Stimulated activated CD8-positive, alpha-beta memory T cell treated with anti-CD3 and anti-CD28 coated beads, Interleukin-15, amount 100 ng/mL, for 1 hour (primary cell): Measurements from ENCODE around the gene STOML1.
"Not testable (repeated sequence)": the region's sequence is repeated elsewhere in the genome, so short reads cannot be mapped to it uniquely, and the experiment has no call there.

Experiments
- DNase-seq: peaks from one replicate; pipeline ENCODE4 v3.0.0-alpha.2; 2020; ENCODE audit warnings: low read depth

STOML1 gene

DNA sequence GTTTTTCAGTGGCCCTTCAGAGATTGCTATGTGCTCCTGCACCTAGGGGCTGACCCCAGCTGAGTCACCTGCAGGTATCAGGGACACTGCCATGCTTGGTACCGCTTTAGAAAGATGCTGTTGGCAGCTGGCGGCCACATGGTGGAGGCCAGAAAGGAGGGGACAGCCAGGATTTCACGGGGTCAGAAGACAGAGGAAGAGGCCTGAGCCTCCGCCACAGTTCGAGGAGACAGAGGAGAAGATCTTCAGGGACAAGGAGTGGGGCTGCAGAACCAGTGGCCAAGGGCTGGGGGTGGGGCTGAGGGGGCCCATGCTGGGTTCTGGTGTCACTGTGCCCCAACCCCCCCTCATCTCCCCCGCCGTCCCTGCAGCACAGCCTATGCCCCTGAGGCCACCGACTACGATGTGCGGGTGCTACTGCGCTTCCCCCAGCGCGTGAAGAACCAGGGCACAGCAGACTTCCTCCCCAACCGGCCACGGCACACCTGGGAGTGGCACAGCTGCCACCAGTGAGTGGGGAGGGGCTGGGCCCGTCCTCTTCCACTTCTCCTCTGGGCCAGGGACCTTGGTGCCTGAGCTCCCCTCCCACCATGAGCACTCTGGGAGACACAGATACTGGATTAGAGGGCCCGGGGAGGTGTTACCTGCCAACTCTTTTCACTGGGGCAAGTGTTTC, 45.9 kb downstream of the STOML1 start:
- no peak for DNase-seq

GRCh38 chr15:73945130-73945508, 47.0 kb downstream of the STOML1 start:
- DNase-seq, result no peak

- no peak for DNase-seq
Observed at GRCh38 chr15:73944161-73945129, 47.6 kb downstream of the STOML1 start.

GRCh38 chr15:73942751-73943270, 49.3 kb downstream of the STOML1 start:
- DNase-seq, result no peak

DNA sequence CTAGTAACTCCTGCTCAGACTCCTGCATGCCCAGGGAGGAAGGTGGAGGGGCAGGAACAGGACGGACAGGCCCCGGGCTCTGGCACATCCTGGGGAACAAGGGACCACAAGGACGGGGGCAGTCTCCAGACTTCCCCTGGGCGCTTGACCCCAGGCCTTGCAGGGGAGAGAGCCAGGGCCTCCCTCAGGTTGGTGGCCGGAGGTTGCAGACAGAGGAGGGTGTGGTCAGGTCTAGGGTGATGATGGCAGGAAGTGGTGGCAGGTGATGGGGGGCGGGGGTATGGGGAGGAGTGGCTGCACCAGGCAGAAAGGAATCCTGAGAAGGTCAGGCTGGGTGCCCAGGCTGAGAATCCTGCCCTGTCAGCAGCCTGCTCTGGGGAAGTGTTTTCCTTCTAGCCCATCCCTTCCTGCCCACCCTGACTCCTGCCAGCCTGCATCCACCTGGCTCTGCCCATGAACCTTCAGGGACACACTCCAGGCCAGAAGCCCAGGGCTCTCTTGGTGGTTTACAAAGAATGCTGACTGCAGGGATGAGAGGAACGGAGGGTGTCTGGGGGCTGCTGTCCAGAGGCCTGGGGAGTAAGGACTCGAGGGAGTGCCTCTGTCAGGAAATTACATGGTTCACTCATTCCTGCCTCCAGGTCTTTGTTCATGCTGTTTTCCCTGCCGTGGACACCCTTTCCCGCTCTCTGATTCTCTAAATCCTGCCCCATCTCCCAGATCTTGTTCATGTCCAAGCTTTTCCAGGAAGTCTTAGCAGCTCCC, 50.0 kb downstream of the STOML1 start:
- DNase-seq, result no peak

GRCh38 chr15:73941449-73941848, 50.6 kb downstream of the STOML1 start:
- no peak for DNase-seq

- no peak for DNase-seq
Observed at GRCh38 chr15:73941044-73941443, 51.1 kb downstream of the STOML1 start.

GRCh38 chr15:73940061-73940981, 51.8 kb downstream of the STOML1 start:
- DNase-seq, result no peak

DNA sequence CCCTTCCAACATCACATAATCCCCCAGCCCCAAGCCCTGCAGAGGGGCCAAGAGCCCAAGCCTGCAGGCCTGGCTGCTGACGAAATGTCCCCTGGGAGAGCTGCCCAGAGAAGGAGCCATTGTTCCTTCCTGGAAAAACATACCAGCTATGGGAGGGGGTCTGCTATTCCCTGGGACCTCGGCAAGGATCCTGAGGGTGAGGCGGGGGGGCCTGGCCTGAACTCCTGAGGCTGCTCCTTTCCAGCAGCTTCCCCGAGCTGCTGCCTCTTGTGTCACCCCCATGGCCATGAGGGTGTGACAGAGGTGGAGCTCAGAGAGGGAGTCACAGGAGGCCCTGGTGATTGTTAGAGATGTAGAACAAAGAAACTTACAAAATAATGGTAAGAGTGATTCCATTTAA, 53.0 kb downstream of the STOML1 start:
- no peak for DNase-seq

DNA sequence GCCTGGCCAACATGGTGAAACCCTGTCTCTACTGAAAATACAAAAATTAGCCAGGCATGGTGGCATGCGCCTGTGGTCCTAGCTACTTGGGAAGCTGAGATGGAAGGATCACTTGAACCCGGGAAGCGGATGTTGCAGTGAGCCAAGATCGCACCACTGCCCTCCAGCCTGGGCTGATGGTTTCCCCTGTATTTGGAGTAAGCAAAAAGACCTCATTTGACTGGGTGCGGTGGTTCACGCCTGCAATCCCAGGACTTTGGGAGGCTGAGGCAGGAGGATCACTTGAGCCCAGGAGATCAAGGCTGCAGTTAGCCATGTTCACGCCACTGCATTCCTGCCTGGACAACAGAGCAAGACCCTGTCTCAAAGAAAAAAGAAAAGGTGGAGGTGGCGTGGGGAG, 53.6 kb downstream of the STOML1 start:
- not testable (repeated sequence) for DNase-seq

DNA sequence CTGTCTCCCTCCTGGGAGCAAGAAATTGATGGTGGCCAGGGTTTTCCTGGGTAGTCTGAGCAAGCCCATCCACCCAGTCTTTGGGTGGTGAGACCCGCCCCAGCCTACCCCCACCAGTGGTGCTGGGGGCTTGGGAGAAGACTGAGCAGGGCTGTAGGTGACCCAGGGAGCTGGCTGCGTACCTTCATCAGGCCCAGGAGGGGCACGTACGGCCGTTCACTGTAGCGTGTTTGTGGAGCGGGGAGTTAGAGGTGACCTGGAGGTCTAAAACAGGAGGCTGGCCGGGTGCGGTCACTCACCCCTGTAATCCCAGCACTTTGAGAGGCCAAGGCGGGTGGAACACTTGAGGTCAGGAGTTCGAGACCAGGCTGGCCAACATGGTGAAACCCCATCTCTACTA, 54.4 kb downstream of the STOML1 start:
- DNase-seq, result no peak

DNA sequence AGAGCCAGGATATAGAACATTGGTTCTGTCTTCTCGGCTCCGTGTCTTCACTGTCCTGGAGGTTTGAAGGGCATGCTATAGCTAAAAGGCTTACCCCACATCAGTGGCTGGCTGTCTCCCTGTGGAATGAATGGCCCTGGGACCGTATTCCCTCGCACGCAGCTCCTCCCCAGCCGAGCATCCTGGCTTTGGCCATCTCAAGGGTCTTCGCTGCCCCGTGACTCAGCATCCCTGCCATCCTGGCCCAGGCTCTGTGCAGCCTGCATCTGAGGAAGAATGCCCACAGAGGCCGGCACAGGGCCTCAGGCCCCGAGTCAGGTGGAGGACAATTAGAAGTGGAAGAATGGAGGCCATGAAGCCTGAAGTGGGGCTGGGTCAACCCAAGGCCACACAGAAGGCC, 54.8 kb downstream of the STOML1 start:
- no peak for DNase-seq

GRCh38 chr15:73936588-73937290, 55.4 kb downstream of the STOML1 start:
- DNase-seq, result no peak

GRCh38 chr15:73936181-73936580, 55.9 kb downstream of the STOML1 start:
- DNase-seq, result no peak

GRCh38 chr15:73935547-73935946, 56.5 kb downstream of the STOML1 start:
- DNase-seq, result no peak

DNA sequence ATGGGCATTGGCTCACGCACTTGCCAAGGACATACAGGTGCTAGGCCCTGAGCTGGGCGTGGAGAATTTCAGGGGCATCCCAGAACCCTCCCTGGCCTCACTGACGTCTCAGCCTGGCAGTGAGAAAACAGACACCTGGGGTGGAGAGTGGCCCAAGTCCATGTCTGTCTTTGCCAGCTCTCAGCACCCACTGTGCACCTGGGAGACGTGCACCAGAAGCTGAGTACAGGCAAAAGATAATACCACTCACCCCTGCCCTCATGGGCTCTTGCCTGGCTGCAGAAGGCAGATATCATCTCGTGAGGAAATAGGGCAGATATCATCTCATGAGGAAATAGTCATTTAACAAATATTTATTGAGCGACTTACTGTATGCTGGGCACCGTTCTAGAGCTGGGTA, 57.8 kb downstream of the STOML1 start:
- DNase-seq, result no peak

DNA sequence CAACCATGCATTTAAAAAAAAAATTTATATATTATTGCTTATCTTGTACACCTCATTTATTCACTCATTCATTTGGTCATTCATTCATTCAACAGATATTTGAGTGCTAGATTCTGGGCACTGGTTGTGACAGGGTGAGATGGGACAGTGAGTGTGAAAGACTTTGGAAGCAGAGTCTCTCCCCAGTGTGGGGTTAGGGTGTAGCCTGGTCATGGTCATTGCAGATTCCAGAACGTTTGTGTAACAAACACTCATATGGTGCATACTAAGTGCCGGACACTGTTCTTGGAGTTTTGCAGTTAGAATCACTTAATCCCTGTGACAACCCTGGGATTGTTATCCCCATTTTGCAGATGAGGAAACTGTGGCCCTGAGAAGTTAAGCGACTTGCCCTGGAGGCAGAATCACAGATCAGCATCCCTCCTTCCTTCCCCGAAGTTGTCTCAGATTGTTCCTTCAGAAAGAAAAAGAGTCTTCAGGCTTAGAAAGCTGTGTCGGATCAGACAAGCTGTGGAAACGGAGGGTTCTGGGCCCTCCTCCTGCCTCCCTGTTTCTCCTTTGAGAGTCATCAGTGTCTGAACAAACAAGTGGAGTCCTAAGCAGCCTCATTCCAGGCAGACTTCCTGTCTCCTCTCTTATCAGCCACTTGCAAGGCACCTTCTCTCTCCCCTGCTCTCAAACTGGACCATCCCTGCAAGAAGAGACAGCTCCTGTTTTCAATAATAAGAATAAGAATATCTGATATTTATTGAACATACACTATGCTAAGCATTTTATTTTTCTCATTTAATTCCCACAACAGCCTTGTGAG, 59.5 kb downstream of the STOML1 start:
- DNase-seq, result no peak

GRCh38 chr15:73931441-73931840, 60.7 kb downstream of the STOML1 start:
- DNase-seq, result no peak

DNA sequence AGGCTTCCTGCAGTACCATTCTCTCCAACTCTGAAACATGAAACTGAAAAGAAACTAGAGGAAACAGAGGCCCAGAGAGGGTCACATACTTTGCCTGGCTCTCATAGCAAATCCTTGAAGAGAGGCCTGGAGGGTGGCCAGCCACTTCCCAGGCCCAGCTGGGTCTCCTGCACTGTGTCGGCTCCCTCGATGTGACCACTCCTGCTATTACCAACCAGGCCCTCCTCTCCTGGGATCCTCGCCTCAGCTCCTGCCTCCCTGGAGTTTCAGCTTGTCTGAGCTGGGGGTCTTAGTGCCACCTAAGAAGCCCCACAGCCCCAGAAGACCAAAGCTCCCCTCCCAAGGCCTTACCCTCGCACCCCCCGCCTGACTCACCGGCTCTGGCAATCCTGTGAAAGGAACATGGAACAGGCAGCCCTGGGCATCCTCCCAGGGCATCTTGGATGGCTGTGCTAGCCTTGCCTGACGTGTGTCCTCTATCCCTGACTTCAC, 61.3 kb downstream of the STOML1 start:
- DNase-seq, result no peak

- no peak for DNase-seq
Observed at GRCh38 chr15:73930371-73930770, 61.7 kb downstream of the STOML1 start.
